GM23248 (cell line): ENCODE results near the gene TPMT.

Experiments
- EZH2 ChIP-seq: fragments of 200-600 bp; sonication (generic); IDR thresholded peaks from 2 replicates; pipeline ENCODE4 v1.6.1; 2018; ENCODE audit warnings: antibody characterized with exemption, mild to moderate bottlenecking; ENCODE audit not compliant: insufficient read depth, poor library complexity, severe bottlenecking
- EZH2phosphoT487 ChIP-seq: fragments of 200-600 bp; sonication (generic); IDR thresholded peaks from 2 replicates; pipeline ENCODE4 v1.6.1; 2018; ENCODE audit warnings: antibody characterized with exemption, moderate library complexity, mild to moderate bottlenecking, low read depth; ENCODE audit not compliant: insufficient read depth

DNA sequence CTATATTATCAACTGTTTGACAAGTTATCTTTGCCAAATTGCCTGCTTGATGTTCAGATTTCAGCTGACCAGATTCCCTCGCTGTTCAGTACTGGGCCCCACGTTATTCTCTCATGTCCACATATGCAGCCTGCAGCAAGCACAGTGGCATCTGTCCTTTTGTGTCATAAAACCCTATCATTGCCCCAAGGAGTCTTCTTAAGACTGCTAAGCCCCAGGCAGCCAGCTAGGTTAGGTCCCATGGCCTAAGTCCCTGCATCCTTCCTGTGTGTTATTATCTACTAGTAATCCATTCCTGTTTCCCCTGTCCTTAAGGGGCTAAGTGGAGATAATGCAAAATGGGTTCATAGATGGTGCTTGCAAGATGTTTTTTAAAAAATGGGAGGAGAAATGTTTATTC lies 7.5 kb upstream of the TPMT start:
- no peak for TF ChIP-seq EZH2phosphoT487
- no peak for TF ChIP-seq EZH2
